HG02798 (cell line): ENCODE measurements around the gene UST.
A peak's percentile ranks its signal among the peaks of the same experiment; 100 is the strongest.

Experiments
- ATAC-seq: cut with Tn5 transposase; IDR thresholded peaks from one replicate; pipeline ENCODE4 v1.9.1; 2021; ENCODE audit warnings: mild to moderate bottlenecking; ENCODE audit not compliant: unreplicated experiment, poor library complexity

Gene UST

GRCh38 chr6:149050160-149050559, 303.3 kb downstream of the UST start:
- no peak for ATAC-seq

DNA sequence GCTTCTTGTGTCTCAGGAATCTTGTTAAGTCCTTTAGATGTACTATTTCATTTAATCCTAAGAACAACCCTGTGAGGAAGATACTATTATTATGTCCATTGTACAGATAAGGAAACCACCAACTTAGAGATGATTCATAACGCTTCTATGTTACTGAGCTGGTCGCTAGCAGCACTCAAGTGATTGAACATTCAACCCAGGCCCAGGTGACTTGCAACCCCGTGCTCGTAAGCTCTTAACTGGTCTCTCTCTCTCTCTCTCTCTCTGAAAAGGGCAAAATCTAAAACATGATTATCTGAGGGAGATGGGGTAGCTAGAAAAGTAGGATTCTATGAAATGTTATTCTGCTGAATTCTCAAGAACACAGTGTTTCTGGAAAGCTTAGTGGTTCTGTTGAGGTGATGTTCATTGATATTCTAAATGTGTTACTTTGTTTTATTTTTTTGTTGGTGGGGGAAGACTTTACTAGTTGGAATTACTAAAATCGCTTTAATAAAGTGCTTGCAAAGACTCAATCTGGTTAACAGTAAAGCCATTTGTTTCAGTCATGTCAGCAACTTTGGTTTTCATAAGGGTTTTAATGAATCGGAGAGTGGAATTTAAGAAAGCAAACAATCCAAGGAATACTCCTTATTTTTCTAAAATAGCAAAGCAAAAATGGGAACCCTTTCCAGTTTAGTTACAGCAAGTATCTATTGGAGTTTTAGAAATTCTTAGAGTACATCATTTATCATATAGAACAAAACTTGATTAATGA, 305.7 kb downstream of the UST start:
- peak; percentile 42 for ATAC-seq

- peak; percentile 2 for ATAC-seq
Observed at GRCh38 chr6:149053848-149054558, 307.2 kb downstream of the UST start.

DNA sequence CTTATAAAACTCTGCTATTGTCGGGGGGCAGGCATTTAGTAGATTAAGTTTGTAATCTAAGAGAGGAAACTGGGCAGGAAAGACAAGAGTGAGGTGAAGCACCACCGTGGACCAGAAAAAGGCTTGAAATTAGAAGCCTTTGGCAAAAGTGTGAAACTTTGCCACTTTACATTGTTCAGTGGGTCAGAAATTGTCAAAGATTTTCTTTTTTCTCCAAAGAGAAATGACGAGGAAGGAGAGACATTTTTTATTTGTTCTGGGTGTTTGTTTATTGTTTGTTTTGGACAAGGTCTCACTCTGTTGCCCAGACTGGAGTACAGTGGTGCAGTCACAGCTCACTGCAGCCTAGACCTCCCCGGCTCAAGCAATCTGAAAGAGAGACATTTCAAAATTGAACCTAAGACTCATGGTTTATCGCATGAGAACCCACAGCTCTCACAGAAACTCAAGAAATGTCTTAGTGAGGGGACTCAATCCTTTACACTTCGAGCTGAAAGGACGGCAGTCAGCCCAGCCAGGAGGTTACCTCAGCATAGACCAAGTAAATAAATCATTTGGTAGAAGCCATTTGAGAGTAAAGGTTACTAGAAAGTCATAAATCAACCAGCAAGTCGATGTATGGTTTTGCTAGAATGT, 307.8 kb downstream of the UST start:
- peak; percentile 78 for ATAC-seq

DNA sequence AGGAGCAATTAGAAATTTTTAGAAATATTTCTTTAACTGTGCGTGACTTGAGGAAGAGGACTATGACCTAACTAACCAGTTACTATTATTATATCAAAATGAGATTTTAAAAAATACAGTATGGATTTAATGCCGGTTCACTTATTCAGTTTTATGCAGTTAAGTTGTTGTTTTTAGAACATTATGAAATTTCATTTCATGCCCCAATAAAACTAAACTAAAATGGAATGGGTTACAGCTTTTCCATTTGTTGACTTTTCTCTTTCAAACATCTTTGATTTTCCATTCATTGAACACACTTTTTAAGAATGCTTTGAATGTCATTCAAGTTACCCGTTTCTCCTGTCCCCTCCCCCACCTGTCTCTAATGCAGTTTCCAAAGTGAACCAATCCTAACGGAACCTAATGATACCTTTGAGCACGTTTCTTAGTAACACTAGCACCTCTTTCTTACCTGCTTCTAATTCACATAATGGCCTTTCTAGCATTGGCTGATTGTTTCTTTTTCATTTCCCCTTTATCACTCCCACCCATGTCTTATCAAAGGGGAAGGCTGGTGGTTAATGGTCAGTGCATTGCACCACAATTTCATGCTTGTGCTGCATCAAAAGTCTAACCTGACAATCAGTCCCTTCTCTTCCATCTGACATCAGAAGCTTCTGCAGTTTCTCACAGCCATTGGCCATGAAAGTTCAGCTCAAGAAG, 308.5 kb downstream of the UST start:
- peak; percentile 29 for ATAC-seq

- no peak for ATAC-seq
Observed at GRCh38 chr6:149056777-149057463, 310.1 kb downstream of the UST start.

DNA sequence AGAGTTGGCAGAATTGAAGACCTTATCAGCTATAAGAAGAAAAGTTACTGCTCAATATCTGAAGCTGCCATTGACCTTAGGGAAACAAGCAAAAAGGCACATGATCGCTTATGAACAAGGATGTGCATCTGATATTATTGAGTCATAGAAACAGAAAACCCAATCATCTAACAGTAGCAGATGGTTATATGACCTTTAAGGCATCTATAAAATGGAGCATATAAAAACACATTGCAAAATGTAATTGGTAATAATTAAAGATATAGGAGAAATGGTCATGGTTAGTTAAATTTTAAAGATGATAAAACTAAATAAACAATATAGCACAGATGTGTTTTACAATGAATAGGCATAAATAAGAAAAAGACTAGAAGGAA, 310.6 kb downstream of the UST start:
- no peak for ATAC-seq

GRCh38 chr6:149059557-149059956, 312.7 kb downstream of the UST start:
- no peak for ATAC-seq

GRCh38 chr6:149060300-149060984, 313.6 kb downstream of the UST start:
- ATAC-seq = peak; percentile 78

DNA sequence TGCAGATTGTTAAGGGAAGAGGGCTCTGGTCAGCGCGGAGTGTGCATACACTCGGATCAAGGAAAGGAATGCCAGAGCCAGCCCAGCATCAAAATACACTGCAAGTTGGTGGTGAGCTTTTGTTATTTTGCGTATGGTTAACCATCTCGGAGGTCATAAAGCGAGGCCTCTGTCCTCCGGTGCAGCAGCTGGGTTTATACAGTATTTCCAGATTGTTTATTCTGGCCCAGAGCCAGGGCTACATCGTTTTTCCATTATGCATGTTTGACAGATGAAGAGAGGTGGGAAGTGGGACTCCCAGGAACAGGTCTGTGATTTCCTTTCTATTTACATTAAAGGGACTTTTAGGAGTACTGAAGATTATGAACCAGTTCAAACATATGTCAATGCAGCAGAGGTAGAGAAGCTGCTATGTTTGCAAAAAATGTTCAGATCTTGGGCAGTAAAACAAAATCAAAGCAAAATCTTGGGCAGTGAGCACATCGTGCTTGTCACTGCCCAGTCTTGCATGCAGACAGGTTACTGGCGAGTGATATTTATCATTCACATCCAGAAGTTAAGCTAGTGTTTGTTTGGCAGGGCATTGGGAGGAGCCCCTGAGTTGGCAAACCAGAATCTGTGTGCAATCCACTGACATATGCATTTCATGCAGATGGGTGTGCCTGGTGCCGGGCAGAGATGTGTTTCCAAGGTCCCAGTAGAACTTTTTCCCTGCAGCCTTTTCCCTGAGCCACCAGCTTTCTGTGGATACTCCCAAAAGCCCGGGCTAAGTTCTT, 314.3 kb downstream of the UST start:
- ATAC-seq = no peak

GRCh38 chr6:149061930-149062329, 315.1 kb downstream of the UST start:
- no peak for ATAC-seq

GRCh38 chr6:149062653-149063348, 316.0 kb downstream of the UST start:
- ATAC-seq = no peak

DNA sequence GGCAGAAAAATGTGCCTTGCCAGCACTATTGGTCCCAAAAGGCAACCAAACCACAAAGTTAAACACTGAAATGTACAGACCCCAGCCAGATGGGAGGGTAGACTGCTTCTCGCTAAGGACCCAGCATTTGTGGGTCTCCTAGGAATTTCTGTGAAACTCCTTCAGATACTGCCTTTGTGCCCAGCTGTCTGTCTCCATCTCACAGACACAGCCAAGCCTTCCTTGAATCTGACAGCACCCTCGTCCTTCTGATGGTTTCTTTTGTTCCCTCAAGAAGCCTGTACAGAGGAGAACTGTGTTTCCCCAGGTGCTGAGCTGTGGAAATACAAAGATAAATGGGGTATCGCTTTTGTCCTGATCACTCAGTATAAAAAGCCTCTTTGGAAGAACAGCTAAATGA, 316.6 kb downstream of the UST start:
- no peak for ATAC-seq

DNA sequence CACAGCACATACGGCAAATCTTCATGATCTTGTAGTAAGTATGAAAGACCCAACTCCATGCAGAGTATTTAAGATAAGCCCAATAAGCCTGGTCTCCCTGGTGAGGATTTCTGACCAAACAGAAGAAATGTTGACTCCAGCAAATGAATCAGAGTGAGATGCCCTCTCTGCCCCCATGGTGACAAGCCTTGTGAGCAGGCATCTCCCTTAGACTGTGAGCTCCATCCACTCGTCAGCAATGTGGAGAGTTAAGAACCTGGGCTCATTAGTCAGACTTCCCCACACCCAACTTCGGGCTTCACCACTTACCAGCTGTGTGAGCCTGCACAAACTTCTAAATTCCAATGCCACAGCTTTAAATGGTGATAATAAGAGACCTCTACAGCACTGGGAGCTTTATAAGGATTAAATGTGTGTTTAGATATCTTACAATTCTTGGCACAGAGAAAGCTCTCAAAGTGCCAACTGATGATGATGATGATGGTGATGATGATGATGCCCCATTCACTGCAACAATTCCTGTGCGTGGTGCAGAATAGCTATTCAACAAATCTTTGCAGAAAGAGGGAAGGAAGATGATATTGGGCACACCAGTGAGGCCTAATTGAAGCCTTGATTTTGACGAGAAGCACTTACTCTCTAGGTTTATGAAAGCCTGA, 317.3 kb downstream of the UST start:
- ATAC-seq = no peak

- no peak for ATAC-seq
Observed at GRCh38 chr6:149064660-149065015, 317.8 kb downstream of the UST start.

DNA sequence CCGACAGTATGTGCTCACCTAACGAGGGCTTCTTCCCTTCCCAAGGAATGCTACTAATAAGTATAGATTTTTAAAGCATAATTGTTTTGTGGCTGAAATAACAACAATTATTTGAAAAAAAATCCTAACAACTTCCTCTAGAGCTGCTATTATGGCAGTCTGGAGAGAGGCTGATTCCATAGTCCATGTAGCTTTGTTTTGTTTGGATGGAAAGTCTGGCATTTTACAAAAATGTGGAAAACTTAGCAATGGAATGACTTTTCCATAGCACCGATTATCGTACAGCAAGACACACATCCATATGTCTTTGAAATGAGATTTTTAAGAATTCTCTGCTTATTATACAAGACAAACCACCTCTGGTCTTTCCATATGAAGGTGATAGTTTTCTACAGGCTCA, 318.3 kb downstream of the UST start:
- no peak for ATAC-seq

- ATAC-seq = peak; percentile 97
Observed at GRCh38 chr6:149065658-149066556, 319.1 kb downstream of the UST start.
